SK-N-SH treated with all-trans-retinoic acid at 6 μM for 48 hours (cell line): ENCODE data around the gene NXF1.
A peak's percentile ranks its signal among the peaks of the same experiment; 100 is the strongest.

ENCODE experiments used
- ATAC-seq: fragments of 200-7000 bp; cut with Tn5 transposase; 3 replicates; pipeline ENCODE4 v1.9.1; 2020; ENCODE audit warnings: mild to moderate bottlenecking, moderate library complexity
- ARNTL ChIP-seq: fragments of 450-650 bp; formaldehyde crosslinking; IDR thresholded peaks from 2 replicates; pipeline ENCODE4 v1.5.0; 2020; ENCODE audit warnings: low read depth, mild to moderate bottlenecking, moderate library complexity, borderline replicate concordance
- BACH2 ChIP-seq: fragments of 250-450 bp; sonication (Bioruptor Pico); IDR thresholded peaks from 2 replicates; pipeline ENCODE4 v1.9.0; 2021; ENCODE audit warnings: mild to moderate bottlenecking, borderline replicate concordance
- CSDC2 ChIP-seq: fragments of 250-450 bp; sonication (Bioruptor Pico); IDR thresholded peaks from 2 replicates; pipeline ENCODE4 v1.5.0; 2020; ENCODE audit warnings: mild to moderate bottlenecking, moderate library complexity
- ESRRG ChIP-seq: fragments of 250-450 bp; sonication (Bioruptor Pico); IDR thresholded peaks from 2 replicates; pipeline ENCODE4 v1.6.1; 2021; ENCODE audit warnings: mild to moderate bottlenecking
- GLIS3 ChIP-seq: fragments of 250-450 bp; sonication (Bioruptor Pico); IDR thresholded peaks from 2 replicates; pipeline ENCODE4 v1.5.0; 2020; ENCODE audit warnings: mild to moderate bottlenecking, moderate library complexity
- ISL1 ChIP-seq: fragments of 250-450 bp; sonication (Bioruptor Pico); IDR thresholded peaks from 2 replicates; pipeline ENCODE4 v2.1.2; 2022; ENCODE audit warnings: mild to moderate bottlenecking, moderate library complexity
- OSR1 ChIP-seq: fragments of 250-450 bp; sonication (Bioruptor Pico); IDR thresholded peaks from 2 replicates; pipeline ENCODE4 v1.8.0; 2022; ENCODE audit warnings: moderate library complexity, mild to moderate bottlenecking, inconsistent platforms
- PPARA ChIP-seq: fragments of 250-450 bp; sonication (Bioruptor Pico); IDR thresholded peaks from 2 replicates; pipeline ENCODE4 v1.5.0; 2020; ENCODE audit warnings: mild to moderate bottlenecking, borderline replicate concordance
- RARB ChIP-seq: fragments of 250-450 bp; sonication (Bioruptor Pico); IDR thresholded peaks from 2 replicates; pipeline ENCODE4 v1.8.0; 2021; ENCODE audit warnings: mild to moderate bottlenecking, moderate library complexity
- SNAI2 ChIP-seq: fragments of 250-450 bp; sonication (Bioruptor Pico); IDR thresholded peaks from 2 replicates; pipeline ENCODE4 v1.5.0; 2020; ENCODE audit warnings: mild to moderate bottlenecking, moderate library complexity
- TCF4 ChIP-seq: fragments of 250-450 bp; sonication (Bioruptor Pico); IDR thresholded peaks from 2 replicates; pipeline ENCODE4 v1.8.0; 2021; ENCODE audit warnings: mild to moderate bottlenecking, moderate library complexity, borderline replicate concordance
- TOX ChIP-seq: fragments of 250-450 bp; sonication (Bioruptor Pico); IDR thresholded peaks from 2 replicates; pipeline ENCODE4 v1.8.0; 2021; ENCODE audit warnings: mild to moderate bottlenecking, moderate library complexity, borderline replicate concordance
- ZC3H10 ChIP-seq: fragments of 250-450 bp; sonication (Bioruptor Pico); IDR thresholded peaks from 2 replicates; pipeline ENCODE4 v1.5.1; 2021; ENCODE audit warnings: mild to moderate bottlenecking, moderate library complexity
- ZFP3 ChIP-seq: fragments of 250-450 bp; sonication (Bioruptor Pico); IDR thresholded peaks from 2 replicates; pipeline ENCODE4 v1.5.0; 2020; ENCODE audit warnings: mild to moderate bottlenecking, moderate library complexity
- ZFP30 ChIP-seq: fragments of 450-650 bp; formaldehyde crosslinking; IDR thresholded peaks from 2 replicates; pipeline ENCODE4 v1.5.0; 2022; ENCODE audit warnings: mild to moderate bottlenecking, moderate library complexity
- ZNF565 ChIP-seq: fragments of 450-650 bp; formaldehyde crosslinking; conservative IDR thresholded peaks from 2 replicates; pipeline ENCODE4 v1.5.0; 2020; ENCODE audit warnings: low read depth, mild to moderate bottlenecking, moderate library complexity
- ZNF70 ChIP-seq: fragments of 450-650 bp; formaldehyde crosslinking; IDR thresholded peaks from 2 replicates; pipeline ENCODE4 v1.5.0; 2020; ENCODE audit warnings: mild to moderate bottlenecking, moderate library complexity
- ZNF8 ChIP-seq: fragments of 450-650 bp; formaldehyde crosslinking; IDR thresholded peaks from 2 replicates; pipeline ENCODE4 v1.5.0; 2020; ENCODE audit warnings: mild to moderate bottlenecking, moderate library complexity
- TF ChIP-seq, protein P1 (sequence below): fragments of 250-450 bp; sonication (Bioruptor Pico); IDR thresholded peaks from 2 replicates; pipeline ENCODE4 v1.5.1; 2020; ENCODE audit warnings: low read depth, mild to moderate bottlenecking, moderate library complexity
- TF ChIP-seq, protein P2 (sequence below): fragments of 250-450 bp; sonication (Bioruptor Pico); IDR thresholded peaks from 2 replicates; pipeline ENCODE4 v1.8.0; 2021; ENCODE audit warnings: low read depth, mild to moderate bottlenecking, moderate library complexity, borderline replicate concordance
- TF ChIP-seq, protein P3 (sequence below): fragments of 250-450 bp; sonication (Bioruptor Pico); IDR thresholded peaks from 2 replicates; pipeline ENCODE4 v1.8.0; 2020; ENCODE audit warnings: mild to moderate bottlenecking, moderate library complexity, borderline replicate concordance
- TF ChIP-seq, protein P4 (sequence below): fragments of 250-450 bp; sonication (Bioruptor Pico); IDR thresholded peaks from 2 replicates; pipeline ENCODE4 v1.5.1; 2021; ENCODE audit warnings: mild to moderate bottlenecking, moderate library complexity
- TF ChIP-seq, protein P5 (sequence below): fragments of 250-450 bp; sonication (Bioruptor Pico); IDR thresholded peaks from 2 replicates; pipeline ENCODE4 v1.5.0; 2020; ENCODE audit warnings: mild to moderate bottlenecking, moderate library complexity

NXF1 gene

DNA sequence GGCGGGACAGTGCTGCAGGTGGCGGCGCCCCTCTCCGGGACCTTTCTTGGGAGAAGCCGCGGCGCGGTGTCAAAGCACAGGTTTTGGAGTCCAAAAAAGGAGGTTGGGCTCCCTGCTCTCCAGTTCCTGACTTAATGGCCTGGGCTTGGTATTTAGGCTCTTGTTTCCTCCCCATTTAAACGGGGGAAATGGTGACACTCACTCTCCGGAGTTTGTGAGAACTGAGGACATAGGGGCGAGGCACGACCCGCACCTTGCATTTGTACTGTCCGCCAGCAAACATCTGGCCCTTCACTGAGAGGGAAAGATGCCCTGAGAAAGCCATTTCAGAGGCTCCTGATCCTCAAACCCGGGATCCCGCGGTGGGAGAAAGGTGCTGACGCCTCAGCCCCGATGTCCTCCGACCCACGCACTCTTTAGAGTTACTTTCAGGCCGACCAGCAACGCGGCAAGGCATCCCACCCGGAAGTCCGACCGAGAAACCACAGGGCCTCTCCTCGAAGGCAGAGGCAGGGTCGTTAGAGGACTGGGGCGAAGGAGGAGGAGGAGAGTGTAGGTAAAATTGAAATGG lies 37.0 kb upstream of the NXF1 start (continued):
- TF ChIP-seq, protein P1, sequence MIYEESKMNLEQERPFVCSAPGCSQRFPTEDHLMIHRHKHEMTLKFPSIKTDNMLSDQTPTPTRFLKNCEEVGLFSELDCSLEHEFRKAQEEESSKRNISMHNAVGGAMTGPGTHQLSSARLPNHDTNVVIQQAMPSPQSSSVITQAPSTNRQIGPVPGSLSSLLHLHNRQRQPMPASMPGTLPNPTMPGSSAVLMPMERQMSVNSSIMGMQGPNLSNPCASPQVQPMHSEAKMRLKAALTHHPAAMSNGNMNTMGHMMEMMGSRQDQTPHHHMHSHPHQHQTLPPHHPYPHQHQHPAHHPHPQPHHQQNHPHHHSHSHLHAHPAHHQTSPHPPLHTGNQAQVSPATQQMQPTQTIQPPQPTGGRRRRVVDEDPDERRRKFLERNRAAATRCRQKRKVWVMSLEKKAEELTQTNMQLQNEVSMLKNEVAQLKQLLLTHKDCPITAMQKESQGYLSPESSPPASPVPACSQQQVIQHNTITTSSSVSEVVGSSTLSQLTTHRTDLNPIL (CRISPR knock-in tag) = no peak
- TF ChIP-seq CSDC2 (CRISPR knock-in tag) (peak; percentile 61; the same call in 1 of the 2 replicates), ZFP3 (CRISPR knock-in tag) (0 out of 2 replicates have a peak, but pooled peaks have one; percentile 10)

DNA sequence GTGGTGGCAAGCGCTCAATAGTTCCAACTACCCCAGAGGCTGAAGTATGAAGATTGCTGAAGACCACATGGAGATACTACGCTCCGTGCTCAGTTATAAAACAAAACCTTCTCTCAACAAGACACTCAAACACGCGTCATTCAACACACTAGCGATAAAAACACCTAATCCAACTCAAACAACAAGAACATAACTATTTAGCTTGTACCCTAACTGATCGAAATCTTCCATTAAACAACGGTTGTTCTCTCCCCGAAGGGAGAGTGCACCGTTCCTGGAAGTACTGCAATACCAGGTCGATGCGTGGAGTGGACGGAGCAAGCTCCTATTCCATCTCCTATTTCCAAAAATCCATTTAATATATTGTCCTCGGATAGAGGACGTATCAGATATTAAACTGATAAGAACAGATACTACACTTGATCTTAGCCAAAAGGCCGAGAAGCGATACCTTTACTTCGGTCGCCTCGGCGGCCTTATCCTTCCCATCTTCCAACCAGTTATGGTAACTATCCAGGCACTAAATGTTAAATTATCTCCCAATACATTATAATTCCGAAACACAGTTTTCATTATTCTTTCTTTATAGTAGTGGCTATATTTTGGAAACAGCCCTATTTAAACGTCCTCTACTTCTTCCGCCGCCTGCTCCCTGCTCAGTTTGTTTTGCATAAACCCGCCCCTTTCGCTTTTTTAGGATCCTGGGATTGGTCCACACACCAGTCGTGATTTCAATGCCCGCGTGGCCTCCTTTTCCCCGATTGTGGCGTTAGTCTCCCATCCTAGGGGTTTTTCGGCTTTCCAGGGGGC lies 36.3 kb upstream of the NXF1 start:
- peak; percentile 88 for ATAC-seq
- TF ChIP-seq SNAI2 (CRISPR knock-in tag) (peak; percentile 100), ARNTL (CRISPR knock-in tag) (peak; percentile 98), TOX (peak; percentile 100), BACH2 (CRISPR knock-in tag) (peak; percentile 44; the same call in 1 of the 2 replicates), ESRRG (CRISPR knock-in tag) (peak; percentile 100), ZC3H10 (CRISPR knock-in tag) (peak; percentile 100), TCF4 (CRISPR knock-in tag) (peak; percentile 96), PPARA (peak; percentile 99), ZNF8 (CRISPR knock-in tag) (peak; percentile 95), ZNF70 (CRISPR knock-in tag) (peak; percentile 96), OSR1 (CRISPR knock-in tag) (no peak), ZFP30 (peak; percentile 95), ZNF565 (CRISPR knock-in tag) (peak; percentile 99), RARB (CRISPR knock-in tag) (peak; percentile 100), ZFP3 (CRISPR knock-in tag) (peak; percentile 93), CSDC2 (CRISPR knock-in tag) (peak; percentile 96; the same call in 1 of the 2 replicates), GLIS3 (CRISPR knock-in tag) (peak; percentile 100), ISL1 (CRISPR knock-in tag) (peak; percentile 63; the same call in 1 of the 2 replicates)
- TF ChIP-seq, protein P2, sequence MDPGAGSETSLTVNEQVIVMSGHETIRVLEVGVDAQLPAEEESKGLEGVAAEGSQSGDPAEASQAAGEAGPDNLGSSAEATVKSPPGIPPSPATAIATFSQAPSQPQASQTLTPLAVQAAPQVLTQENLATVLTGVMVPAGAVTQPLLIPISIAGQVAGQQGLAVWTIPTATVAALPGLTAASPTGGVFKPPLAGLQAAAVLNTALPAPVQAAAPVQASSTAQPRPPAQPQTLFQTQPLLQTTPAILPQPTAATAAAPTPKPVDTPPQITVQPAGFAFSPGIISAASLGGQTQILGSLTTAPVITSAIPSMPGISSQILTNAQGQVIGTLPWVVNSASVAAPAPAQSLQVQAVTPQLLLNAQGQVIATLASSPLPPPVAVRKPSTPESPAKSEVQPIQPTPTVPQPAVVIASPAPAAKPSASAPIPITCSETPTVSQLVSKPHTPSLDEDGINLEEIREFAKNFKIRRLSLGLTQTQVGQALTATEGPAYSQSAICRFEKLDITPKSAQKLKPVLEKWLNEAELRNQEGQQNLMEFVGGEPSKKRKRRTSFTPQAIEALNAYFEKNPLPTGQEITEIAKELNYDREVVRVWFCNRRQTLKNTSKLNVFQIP (CRISPR knock-in tag) = peak; percentile 100
- TF ChIP-seq, protein P3, sequence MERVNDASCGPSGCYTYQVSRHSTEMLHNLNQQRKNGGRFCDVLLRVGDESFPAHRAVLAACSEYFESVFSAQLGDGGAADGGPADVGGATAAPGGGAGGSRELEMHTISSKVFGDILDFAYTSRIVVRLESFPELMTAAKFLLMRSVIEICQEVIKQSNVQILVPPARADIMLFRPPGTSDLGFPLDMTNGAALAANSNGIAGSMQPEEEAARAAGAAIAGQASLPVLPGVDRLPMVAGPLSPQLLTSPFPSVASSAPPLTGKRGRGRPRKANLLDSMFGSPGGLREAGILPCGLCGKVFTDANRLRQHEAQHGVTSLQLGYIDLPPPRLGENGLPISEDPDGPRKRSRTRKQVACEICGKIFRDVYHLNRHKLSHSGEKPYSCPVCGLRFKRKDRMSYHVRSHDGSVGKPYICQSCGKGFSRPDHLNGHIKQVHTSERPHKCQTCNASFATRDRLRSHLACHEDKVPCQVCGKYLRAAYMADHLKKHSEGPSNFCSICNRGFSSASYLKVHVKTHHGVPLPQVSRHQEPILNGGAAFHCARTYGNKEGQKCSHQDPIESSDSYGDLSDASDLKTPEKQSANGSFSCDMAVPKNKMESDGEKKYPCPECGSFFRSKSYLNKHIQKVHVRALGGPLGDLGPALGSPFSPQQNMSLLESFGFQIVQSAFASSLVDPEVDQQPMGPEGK (CRISPR knock-in tag) = peak; percentile 100
- TF ChIP-seq, protein P4, sequence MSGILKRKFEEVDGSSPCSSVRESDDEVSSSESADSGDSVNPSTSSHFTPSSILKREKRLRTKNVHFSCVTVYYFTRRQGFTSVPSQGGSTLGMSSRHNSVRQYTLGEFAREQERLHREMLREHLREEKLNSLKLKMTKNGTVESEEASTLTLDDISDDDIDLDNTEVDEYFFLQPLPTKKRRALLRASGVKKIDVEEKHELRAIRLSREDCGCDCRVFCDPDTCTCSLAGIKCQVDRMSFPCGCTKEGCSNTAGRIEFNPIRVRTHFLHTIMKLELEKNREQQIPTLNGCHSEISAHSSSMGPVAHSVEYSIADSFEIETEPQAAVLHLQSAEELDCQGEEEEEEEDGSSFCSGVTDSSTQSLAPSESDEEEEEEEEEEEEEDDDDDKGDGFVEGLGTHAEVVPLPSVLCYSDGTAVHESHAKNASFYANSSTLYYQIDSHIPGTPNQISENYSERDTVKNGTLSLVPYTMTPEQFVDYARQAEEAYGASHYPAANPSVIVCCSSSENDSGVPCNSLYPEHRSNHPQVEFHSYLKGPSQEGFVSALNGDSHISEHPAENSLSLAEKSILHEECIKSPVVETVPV (CRISPR knock-in tag) = peak; percentile 100
- TF ChIP-seq, protein P5, sequence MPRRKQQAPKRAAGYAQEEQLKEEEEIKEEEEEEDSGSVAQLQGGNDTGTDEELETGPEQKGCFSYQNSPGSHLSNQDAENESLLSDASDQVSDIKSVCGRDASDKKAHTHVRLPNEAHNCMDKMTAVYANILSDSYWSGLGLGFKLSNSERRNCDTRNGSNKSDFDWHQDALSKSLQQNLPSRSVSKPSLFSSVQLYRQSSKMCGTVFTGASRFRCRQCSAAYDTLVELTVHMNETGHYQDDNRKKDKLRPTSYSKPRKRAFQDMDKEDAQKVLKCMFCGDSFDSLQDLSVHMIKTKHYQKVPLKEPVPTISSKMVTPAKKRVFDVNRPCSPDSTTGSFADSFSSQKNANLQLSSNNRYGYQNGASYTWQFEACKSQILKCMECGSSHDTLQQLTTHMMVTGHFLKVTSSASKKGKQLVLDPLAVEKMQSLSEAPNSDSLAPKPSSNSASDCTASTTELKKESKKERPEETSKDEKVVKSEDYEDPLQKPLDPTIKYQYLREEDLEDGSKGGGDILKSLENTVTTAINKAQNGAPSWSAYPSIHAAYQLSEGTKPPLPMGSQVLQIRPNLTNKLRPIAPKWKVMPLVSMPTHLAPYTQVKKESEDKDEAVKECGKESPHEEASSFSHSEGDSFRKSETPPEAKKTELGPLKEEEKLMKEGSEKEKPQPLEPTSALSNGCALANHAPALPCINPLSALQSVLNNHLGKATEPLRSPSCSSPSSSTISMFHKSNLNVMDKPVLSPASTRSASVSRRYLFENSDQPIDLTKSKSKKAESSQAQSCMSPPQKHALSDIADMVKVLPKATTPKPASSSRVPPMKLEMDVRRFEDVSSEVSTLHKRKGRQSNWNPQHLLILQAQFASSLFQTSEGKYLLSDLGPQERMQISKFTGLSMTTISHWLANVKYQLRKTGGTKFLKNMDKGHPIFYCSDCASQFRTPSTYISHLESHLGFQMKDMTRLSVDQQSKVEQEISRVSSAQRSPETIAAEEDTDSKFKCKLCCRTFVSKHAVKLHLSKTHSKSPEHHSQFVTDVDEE (CRISPR knock-in tag) = peak; percentile 98
- TF ChIP-seq, protein P1 (CRISPR knock-in tag) = peak; percentile 100

DNA sequence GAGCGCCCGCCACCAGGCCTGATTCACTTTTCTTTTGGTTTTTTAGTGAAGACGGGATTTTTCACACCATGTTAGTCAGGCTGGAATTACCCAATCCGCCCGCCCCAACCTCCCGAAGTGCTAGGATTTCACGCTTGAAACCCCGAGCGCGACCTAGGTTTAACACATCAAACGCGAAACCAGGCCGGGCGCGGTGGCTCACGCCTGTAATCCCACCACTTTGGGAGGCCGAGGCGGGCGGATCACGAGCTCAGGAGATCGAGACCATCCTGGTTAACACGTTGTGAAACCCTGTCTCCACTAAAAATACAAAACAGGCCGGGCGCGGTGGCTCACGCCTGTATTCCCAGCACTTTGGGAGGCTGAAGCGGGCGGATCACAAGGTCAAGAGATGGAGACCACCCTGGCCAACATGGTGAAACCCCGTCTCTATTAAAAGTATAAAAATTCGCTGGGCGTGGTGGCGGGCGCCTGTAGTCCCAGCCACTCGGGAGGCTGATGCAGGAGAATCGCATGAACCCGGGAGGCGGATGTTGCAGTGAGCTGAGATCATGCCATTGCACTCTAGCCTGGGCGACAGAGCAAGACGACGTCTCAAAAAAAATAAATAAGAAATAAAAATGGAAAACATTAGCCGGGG lies 35.6 kb upstream of the NXF1 start:
- peak; percentile 8 for ATAC-seq
